NCI-H1092 (cell line): Measurements from ENCODE around the gene SLC4A1AP.
"Not testable (repeated sequence)": the region's sequence is repeated elsewhere in the genome, so short reads cannot be mapped to it uniquely, and the experiment has no call there.

Experiments
- DNase-seq: peaks from one replicate; lab custom pipeline; 2025; lab: John Stamatoyannopoulos, UW

SLC4A1AP gene, protein sequence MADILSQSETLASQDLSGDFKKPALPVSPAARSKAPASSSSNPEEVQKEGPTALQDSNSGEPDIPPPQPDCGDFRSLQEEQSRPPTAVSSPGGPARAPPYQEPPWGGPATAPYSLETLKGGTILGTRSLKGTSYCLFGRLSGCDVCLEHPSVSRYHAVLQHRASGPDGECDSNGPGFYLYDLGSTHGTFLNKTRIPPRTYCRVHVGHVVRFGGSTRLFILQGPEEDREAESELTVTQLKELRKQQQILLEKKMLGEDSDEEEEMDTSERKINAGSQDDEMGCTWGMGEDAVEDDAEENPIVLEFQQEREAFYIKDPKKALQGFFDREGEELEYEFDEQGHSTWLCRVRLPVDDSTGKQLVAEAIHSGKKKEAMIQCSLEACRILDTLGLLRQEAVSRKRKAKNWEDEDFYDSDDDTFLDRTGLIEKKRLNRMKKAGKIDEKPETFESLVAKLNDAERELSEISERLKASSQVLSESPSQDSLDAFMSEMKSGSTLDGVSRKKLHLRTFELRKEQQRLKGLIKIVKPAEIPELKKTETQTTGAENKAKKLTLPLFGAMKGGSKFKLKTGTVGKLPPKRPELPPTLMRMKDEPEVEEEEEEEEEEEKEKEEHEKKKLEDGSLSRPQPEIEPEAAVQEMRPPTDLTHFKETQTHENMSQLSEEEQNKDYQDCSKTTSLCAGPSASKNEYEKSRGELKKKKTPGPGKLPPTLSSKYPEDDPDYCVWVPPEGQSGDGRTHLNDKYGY

DNA sequence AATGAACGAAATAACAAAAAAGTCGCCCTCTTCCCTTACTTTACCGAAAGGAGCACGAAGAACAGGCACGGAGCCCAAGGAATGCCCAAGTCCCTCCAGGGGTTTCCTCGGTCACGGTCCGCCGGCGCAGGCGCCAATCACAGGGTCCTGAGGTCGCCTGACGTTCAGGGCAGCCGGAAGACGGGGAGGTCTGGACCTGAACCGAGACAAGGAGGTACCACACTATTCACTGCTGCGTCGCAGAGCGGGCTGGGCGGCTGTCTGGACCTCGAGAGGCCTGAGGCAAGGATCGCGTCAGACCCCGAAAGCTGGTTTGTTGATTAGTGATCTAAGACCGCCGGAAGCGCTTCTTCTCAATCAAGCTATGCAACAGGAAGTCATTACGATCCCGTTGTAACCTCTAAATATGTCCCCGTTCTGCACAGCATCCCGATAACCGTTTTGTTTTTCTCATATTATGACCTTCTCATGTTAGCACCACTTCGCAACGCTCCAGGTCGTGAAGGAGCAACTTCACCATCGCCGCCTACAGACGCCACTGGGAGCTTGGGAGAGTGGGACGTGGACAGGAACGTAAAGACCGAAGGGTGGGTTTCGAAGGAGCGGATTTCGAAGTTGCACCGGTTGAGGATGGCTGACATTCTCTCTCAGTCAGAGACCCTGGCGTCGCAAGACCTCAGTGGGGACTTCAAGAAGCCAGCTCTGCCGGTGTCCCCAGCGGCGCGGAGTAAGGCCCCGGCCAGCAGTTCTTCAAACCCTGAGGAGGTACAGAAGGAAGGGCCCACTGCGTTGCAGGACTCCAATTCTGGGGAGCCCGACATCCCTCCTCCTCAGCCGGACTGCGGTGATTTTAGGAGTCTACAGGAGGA lies at the start of gene SLC4A1AP, which contains the start of gene SUPT7L:
Gene SLC4A1AP, plus strand, starts transcription at position 605 of the 869 bp plus-strand sequence. Its CDS starts 26 bp downstream, at position 631.
Gene SUPT7L, minus strand, starts transcription at position 330 of the 869 bp plus-strand sequence. CDS start 1,422 bp downstream, outside the sequence.
- DNase-seq: peak; percentile 55

DNA sequence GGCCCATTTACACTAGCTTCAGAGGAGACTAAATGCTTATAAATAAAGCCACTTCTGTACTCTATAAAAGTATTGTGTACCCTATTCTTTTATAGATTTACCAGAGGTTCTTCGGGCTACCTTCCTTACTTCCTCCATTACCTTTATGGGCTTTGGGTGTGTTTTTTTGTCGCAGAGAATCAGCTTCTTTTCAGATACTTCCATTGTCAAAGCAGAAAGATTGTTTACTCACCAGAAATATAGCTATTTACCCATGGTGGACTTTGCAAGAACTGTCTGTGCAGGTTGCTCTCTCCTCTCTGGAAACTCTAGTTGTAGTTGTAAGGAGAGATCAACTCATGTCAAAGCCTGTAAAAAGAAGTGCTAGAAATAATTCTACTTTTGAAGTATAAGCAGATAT lies 49.7 kb upstream of the SLC4A1AP start:
- no peak for DNase-seq

DNA sequence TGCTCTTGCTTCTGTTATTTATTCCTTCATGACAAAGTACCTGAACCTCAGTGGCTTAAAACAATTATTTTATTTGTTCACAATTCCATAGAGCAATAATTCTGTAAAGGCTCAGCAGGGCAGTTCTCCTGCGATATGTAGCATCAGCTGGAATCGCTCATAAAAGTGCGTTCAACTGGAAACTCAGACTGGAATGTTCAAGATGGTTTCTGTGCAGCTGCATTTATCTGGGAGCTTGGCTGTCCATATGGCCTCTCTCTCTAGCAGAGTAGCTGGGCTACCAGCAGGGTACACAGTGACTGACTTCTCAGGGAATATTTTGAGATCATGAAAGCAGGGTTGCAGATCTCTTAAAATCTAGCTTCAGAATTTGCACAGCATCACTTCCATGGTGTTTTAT lies 48.4 kb upstream of the SLC4A1AP start:
- no peak for DNase-seq

DNA sequence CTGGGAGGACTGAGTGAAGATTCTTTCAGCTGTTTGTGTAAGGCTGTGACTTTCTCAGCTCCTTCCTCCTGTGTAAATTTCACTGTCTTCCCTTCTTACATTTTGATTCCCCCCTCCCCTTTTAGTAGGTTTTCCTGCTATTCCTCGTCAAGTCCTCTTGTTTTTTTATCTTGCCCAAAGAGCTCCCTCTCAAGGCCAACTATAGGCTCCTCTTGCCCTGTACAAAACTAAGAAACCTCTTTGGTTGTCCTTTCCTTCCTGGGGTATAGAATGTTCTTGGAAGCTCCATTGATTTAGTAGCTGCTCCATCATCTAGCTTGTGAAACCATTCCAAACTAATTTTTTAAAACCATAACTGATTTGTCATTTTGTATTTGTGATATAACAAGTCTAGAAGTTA lies 42.2 kb upstream of the SLC4A1AP start:
- no peak for DNase-seq

DNA sequence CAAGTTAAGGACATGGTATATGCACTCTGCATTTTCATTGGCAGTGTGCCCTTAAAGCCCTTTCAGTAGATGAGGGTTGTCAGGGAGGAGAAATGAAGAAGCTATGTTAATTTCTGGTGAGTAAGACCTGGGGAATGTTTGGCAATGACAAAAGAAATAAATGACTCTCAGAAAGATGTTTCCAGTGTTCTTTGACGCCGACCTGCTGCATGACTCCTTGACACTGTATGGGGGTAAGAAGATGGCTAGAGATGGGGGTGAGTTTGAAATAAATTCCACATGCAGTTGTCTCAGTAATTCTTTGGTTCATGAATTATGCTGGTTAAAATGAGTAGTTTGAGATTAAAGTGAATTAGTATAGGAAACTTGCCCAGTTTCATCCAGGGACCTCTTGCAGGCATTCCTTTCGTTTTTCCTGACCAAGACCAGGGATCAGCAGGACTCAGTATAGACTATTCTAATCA lies 40.7 kb upstream of the SLC4A1AP start:
- DNase-seq: no peak

DNA sequence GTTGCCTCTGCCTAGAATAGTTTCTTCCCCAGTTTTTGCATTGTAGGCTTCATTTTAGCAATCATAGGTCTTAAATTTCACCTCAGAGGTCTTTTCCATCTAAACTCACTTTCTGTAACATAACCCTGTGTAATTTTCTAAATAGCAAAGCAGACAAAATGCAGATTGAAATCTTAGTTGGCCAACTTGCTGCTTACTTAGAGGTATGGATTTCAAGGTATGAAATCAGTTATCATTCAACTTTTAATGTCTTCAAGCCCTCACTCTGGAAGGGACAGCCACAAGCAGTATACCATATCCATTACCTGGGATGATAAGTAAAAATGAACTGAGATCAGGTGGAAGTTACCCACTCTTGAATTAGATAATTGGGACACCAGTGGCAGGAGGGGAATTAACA lies 38.7 kb upstream of the SLC4A1AP start:
- no peak for DNase-seq

DNA sequence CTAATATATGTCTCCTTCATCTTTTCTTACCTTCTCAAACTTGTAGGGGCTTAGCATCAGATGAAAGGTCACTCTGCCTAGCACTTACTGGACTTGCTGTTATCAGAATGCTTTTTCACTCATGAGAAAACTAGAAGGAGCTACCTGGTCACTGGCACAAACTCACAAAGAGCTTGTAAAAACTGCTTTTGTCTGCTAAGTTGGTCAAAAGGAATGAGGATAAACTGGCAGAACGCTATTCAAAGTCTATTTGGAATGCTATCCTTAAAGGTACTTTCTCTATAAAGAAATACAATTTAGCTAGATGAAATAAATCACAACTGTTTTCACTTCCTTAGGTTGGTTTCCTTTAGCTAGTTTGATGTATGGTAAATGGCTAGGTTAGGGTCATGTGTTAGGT lies 37.4 kb upstream of the SLC4A1AP start:
- not testable (repeated sequence) for DNase-seq

DNA sequence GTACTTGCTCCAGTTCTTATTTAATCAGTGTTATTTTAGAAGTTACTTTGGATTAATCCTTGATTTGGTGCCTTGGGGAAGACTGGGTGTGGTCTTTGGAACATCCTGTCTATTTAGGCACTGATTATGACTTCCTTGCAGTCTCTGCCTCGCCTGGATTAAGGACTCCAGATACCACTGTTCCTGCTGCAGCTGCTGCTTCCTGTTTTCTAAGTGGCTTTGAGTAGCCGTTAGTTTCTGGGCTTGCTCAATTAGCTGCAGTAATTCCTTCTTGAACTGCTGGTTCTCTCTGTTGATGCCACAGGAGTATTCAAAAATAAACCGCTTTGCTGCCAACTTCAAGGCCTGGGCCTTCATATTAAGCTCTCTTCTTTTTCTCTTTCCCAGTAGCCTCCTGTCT lies 36.8 kb upstream of the SLC4A1AP start:
- not testable (repeated sequence) for DNase-seq

DNA sequence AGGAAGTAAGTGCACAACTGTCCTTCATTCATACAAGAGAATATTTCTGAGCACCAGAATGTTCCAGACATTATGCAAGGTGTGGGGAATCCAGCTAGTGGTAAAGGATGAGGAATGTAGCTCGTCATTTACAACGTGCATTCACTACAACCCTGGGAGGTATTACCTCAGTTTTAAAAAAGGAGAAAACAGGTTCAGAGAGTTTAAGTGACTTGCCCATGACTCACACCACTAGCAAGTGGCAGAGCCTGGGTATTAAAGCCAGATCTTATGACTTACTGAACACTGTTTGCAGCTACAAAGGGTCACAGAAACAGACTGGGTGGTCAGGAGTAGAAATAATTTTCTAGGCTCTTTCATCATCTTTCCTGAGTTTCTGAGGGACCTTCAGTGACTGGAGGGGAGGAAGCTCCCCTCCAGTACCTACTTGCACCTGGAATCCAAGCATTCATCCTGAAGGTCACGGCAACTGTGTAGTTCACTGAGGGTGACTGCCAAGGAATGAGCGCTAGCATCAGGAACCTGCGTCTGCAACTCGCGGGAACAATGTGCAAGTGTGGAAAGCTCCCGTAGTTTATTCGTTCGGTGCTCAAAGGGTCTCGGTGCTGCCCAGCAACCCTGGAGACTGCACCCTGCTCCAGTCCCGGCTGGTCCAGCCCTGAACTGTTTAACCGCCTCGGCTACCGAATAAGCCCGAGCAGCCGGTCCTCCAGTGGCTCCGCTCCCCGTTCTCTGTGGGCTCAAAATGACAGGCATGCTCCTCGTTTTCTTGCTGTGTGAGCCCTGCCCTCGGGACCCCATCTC lies 35.5 kb upstream of the SLC4A1AP start:
- no peak for DNase-seq

DNA sequence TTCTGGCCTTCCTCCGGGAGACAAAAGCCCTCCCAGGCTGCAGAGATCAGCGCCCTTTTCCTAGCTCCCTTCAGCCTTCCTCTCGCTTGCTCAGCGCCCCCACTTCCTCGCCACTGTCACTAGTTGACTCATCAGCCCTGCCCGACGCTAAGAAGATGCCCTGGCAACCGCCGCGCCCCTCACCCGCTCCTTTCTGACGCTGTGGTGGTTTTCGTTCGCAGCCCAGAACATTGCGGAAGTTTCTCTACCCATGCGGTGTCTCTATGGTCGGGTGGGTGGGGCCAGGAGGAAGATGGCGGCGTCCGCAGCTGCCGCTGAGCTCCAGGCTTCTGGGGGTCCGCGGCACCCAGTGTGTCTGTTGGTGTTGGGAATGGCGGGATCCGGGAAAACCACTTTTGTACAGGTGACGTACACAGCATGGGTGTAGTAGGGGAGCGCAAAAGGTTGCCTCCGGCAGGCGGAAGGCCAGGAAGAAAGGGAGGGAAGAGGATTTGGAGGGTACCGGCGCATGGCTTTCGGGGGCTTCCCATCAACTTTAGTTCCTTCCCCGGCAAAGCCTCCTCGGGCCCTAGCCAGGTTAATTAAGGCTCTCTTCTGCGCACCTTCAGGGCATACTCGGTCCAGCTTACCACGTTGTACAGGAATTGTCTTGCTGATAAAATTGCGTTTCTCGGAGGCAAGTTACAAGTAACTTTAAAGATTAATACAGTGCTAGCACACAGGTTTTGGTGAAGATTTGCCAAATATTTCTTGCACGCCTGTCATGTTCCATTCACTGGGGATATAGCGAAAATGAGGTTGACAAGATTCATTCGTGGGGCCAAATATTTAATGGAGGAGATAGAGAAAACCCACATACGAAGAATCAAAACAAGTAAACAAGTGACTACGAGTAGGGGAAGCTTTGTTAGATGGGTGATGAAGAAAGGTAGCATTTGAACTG lies 34.7 kb upstream of the SLC4A1AP start, which contains the start of the genes CCDC121 and GPN1:
Gene CCDC121, minus strand, starts transcription at position 246 of the 943 bp plus-strand sequence. CDS start 1,213 bp downstream, outside the sequence.
Gene GPN1, plus strand, starts transcription at position 284 of the 943 bp plus-strand sequence. Its CDS starts 9 bp downstream, at position 293.
- DNase-seq: peak; percentile 72

DNA sequence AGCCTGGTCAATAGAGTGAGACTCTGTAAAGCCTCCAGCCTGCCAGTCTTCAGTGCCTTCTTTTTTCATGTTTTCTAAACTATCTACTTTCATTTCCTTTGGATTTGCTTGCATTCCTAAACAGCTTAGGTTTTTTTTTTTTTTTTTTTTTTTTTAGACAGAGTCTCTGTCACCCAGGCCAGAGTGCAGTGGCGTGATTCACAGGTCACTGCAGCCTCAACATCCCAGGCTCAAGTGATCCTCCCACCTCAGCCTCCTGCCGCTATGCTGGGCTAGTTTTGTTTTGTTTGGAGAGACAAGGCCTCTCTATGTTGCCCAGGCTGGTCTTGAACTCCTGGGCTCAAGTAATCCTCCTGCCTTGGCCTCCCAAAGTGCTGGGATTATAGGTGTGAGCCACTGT lies 33.4 kb upstream of the SLC4A1AP start:
- DNase-seq: not testable (repeated sequence)

DNA sequence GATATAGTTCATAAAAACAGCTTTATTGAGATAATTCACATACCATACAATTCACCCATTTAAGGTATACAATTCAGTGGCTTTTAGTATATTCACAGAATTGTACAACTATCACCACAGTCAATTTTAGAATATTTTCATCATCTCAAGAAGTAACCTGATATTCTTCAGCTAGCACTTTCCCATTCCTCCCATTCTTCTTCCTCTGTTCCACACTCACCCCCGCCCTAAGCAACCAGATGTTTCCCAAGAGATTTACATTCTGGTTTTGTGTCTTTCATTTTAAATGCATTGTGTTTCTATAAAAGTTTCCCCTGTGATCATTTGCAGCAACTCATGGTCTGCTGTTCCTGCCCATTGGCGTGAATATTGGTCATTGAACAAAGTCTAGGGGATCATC lies 29.4 kb upstream of the SLC4A1AP start:
- no peak for DNase-seq

DNA sequence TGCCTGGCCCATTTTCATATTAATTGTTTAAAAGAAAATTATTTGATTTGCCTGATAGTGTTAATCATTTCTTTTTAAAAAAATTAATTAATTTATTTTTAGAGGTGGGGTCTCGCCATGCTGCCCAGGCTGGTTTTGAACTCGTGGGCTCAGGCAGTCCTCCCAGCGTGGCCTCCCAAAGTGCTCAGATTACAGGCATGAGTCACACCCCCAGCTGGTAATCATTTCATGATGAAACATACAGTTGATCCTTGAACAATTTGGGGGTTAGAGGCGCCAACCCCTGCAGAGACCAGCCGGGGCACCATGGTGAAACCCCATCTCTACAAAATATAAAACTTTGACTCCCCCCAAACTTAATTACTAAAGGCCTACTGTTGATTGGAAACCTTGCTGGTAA lies 26.9 kb upstream of the SLC4A1AP start:
- no peak for DNase-seq

DNA sequence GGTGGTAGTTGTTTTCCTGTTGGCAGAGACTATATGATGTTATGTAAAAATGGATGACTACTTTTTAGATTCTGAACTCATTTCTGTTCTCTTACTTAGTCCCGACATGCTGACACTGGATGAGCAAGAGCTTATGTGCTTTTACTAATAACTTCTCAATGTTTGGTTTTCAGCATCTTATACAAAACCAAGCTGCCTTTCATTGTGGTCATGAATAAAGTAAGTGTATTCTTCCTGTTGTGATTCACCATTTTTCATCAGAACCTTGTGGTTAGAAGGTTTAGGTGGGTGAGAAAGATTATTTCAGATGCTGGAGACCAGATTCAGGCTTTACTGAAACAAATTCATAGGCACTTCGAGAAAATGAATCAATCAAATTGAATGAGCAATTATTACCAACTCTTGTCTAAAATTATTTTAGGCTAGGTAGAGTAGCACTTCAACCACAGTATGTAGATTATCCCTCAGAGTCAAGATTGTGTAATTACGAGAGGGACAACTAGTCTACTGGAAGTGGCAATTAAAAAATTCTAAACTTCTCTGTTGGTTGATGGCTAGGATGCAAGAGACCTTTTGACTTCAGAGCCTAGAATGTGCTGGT lies 25.6 kb upstream of the SLC4A1AP start:
- DNase-seq: no peak

DNA sequence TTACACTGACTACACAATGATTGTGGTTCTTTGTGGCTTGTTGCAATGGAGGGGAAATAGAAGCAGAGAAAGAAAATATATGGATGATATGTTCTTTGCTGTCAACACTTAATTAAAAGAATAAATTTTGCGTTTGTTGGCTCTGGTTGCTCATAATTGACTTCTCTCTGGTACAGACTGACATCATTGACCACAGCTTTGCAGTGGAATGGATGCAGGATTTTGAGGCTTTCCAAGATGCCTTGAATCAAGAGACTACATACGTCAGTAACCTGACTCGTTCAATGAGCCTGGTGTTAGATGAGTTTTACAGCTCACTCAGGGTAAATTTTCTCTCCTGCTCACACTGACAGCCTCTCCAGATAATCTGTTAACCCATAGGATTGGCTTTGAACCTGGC lies 25.0 kb upstream of the SLC4A1AP start:
- no peak for DNase-seq

DNA sequence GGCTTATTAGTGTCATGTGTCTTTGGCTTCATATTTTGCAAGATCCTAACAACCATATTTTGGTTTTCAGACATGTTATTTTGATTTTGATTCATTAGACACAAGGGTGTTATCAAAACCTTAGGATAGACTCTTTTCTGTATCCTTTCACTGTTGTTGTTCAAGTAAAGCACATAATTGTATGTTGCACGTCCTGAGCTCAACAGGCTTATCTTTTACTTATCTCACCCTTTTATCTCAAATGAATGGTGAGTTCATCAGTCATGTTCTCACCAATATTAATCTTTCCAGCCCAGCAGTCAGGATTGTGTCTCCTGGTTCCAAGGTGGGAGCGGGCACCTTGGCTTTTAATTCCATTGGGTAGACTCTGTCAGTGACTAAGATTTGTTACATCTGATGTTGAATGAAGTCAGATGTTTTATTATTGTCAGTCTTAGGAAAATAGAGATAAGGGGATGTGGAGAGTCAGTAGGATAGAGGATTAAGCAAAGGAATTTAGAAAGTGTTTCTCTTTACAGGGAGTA lies 22.9 kb upstream of the SLC4A1AP start:
- DNase-seq: no peak

DNA sequence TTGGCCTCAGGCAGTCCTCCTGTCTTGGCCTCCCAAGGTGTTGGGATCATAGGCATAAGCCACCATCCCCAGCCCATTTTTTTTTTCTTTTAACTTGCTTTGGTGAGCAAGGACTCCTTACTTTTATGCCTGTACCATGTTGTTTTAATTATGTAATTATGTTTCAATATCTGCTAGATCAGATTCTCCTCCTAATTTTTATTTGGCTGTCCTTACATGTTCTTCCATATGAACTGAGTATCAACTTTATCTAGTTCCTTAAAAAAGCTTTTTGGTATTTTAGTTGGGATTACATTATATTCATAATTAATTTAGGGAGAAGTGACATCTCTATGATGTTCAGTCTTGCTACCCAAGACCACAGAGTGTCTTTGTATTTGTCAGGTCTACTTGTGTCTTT lies 18.5 kb upstream of the SLC4A1AP start:
- DNase-seq: no peak

DNA sequence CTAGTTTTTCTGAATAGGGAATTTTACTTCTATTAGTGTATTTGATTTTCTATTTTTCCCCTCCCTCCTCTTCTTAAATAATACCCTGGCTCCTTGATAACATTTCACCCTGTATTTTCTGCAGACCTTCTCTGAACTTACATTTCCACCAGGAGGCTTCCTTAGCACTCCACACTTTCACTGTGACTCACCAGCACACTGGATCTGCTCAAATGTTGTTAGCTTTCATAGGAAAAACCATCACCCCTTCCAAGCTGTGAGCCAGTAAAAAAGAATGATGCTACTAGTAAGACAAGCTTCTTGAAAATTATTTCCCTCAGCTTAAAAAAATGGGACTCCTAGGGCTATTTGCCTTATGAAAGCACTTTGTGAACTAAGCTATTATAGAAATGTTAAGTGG lies 16.4 kb upstream of the SLC4A1AP start:
- no peak for DNase-seq

DNA sequence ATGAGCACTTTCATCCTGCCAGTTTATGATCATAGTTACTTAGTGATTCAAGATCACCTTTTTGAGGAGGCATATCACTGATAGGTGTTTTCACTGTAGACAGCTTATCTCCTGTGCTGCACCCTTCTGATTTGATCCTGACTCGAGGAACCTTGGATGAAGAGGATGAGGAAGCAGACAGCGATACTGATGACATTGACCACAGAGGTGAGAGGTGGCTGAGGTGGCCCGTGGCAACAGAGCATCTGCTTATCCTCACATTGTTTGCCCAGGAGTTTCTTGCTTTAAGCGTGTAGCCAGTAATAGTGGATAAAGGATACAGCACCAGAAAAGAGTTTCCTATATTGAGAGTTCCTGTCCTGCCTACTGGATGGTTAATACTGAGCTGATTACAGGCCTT lies 16.0 kb upstream of the SLC4A1AP start:
- DNase-seq: no peak
